MCF 10A (cell line): ENCODE data around the gene ARHGEF16. TPM values are rescaled to one million over a fixed set of nuclear protein-coding genes. Genes with fewer than 3 reads are reported as not detected.

Experiments
- BruUV-seq: library from RNA; stranded (reverse); fragments of 400-500 nt; replicated peaks from 2 replicates; lab custom pipeline; 2021; lab: Mats Ljungman, UMichigan
- CTCF ChIA-PET: fragments of 300-600 bp; sonication (Branson Sonifier 250); formaldehyde crosslinking; extraction: SDS; loops from one replicate; lab custom pipeline; 2021; ENCODE audit warnings: antibody characterized with exemption, inconsistent platforms; lab: Yijun Ruan, JAX
- POLR2A ChIA-PET: fragments of 300-600, 350-650 bp; sonication (Branson Sonifier 250); formaldehyde crosslinking; extraction: SDS; loops from one replicate; lab custom pipeline; 2020; ENCODE audit warnings: antibody characterized with exemption, inconsistent platforms; lab: Yijun Ruan, JAX
- DNase-seq: peaks from one replicate; pipeline ENCODE4 v3.0.0-alpha.2; 2018; ENCODE audit not compliant: unreplicated experiment
- H3K27ac Mint-ChIP-seq: one replicate; pipeline ENCODE4 v1.8.0; 2022; ENCODE audit warnings: mild to moderate bottlenecking, low read depth, mixed read lengths; ENCODE audit not compliant: unreplicated experiment
- H3K27me3 Mint-ChIP-seq: one replicate; pipeline ENCODE4 v1.8.0; 2022; ENCODE audit warnings: mixed read lengths; ENCODE audit not compliant: insufficient read depth, unreplicated experiment
- H3K36me3 Mint-ChIP-seq: one replicate; pipeline ENCODE4 v1.8.0; 2022; ENCODE audit warnings: mild to moderate bottlenecking, moderate library complexity, mixed read lengths; ENCODE audit not compliant: insufficient read depth, unreplicated experiment
- H3K4me1 Mint-ChIP-seq: one replicate; pipeline ENCODE4 v1.8.0; 2022; ENCODE audit warnings: mixed read lengths; ENCODE audit not compliant: insufficient read depth, unreplicated experiment
- H3K4me3 Mint-ChIP-seq: one replicate; pipeline ENCODE4 v1.8.0; 2022; ENCODE audit warnings: mild to moderate bottlenecking, moderate library complexity, mixed read lengths; ENCODE audit not compliant: unreplicated experiment
- H3K9me3 Mint-ChIP-seq: one replicate; pipeline ENCODE4 v1.8.0; 2022; ENCODE audit warnings: mixed read lengths; ENCODE audit not compliant: unreplicated experiment
- CTCF ChIP-seq: fragments of 200-600 bp; IDR thresholded peaks from one replicate; pipeline ENCODE4 v1.8.0; 2022; ENCODE audit warnings: antibody characterized with exemption, mild to moderate bottlenecking; ENCODE audit not compliant: unreplicated experiment
- intact Hi-C: fragments of 100-400 bp; cut with micrococcal nuclease; formaldehyde crosslinking; loops from 2 replicates; pipeline ENCODE4 v1.14.1; 2022
- total RNA-seq: library from RNA; stranded (reverse); gene quantifications from 2 replicates; pipeline ENCODE4 v1.2.3, GENCODE V29; 2022

Gene ARHGEF16
- total RNA-seq, 1 experiment from 2014 or later: 8.6 TPM

DNA sequence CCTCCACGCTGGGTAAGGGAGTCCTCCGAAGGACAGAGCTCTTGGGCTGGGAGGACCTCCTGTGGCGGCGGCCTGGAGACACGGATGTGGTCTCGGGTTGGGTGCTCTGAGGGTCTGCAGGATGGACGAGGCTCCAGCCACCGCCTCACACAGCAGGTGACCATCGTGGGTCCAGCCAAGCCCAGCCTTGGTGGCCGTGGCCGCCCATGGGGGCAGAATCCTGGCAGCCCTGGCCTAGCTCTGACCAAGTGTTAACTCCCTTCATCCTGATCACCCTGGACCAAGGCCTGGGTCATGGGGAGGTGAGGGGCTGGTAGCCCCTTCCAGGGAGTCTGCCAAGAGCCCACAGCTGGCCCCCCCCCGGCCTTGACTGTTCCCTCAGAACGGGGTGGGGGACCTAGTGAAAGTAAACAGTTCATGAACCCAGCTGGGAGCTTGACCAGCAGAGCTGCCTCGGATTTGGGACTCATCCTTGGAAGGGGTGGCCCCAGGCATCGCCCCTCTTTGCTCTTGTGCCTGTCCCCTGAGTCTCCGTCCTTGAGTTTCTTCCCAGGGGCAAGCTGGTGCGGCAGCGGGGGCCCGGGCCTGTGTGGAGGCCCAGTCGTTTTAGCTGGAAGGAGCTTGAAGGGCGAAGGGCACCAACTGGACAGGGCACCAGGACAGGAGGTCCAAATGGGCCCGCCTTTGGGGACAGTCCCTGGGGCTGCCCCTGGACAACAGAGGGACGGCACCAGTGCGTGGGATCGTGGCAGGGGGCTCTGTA is 17.8 kb downstream of the ARHGEF16 start:
- intact Hi-C loops: loop anchor here (1.0 kb wide), 1 partner anchor 19 kb away; no protein-coding TSS in a partner anchor
- Mint-ChIP-seq H3K4me1 (peaks cover 22% of the 10 kb centered on the region), H3K27ac (no peak overlapping the region), H3K9me3 (no peaks in the 10 kb centered on the region), H3K27me3 (no peaks in the 10 kb centered on the region), H3K36me3 (no peaks in the 10 kb centered on the region), H3K4me3 (no peak overlapping the region)
- no peak for DNase-seq
- BruUV-seq: no TSS peak
- CTCF ChIA-PET: interaction anchor here (0.6 to 4.0 kb wide), 12 partner anchors 8 to 1044 kb away, joined by 3 to 53 read pairs (median 4); no protein-coding TSS in a partner anchor
- POLR2A ChIA-PET: interaction anchor here (1.1 to 1.5 kb wide), 5 partner anchors 9 to 960 kb away, joined by 3 to 17 read pairs (median 4); no protein-coding TSS in a partner anchor
- no peak for TF ChIP-seq CTCF

DNA sequence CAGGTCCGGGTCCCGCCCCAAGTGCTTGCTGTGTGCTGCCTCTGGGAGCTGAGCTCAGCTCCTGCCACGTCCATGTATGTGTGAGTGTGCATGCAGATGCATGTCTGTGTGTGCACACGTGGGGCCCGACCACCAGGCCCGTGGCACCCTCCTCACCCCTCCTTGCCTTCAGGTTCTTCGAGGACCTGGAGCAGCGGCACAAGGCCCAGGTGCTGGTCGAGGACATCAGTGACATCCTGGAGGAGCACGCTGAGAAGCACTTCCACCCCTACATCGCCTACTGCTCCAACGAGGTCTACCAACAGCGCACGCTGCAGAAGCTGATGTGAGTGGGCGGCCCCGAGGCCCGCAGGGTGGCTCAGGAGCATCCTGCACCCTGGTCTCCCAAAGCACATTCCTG is 18.4 kb downstream of the ARHGEF16 start:
- ChIA-PET POLR2A (interaction anchor here (0.7 to 1.5 kb wide), 6 partner anchors 9 to 915 kb away, joined by 3 to 17 read pairs (median 3); no protein-coding TSS in a partner anchor), CTCF (interaction anchor here (0.6 to 4.0 kb wide), 9 partner anchors 8 to 274 kb away, joined by 3 to 53 read pairs (median 4); no protein-coding TSS in a partner anchor)
- H3K36me3 Mint-ChIP-seq: no peaks in the 10 kb centered on the region
- intact Hi-C loops: loop anchor here (1.0 kb wide), 1 partner anchor 20 kb away; no protein-coding TSS in a partner anchor
- DNase-seq: no peak
- BruUV-seq: no TSS peak
- H3K4me3 Mint-ChIP-seq: peak overlapping the region; percentile 62
- no peak for TF ChIP-seq CTCF
- peaks cover 22% of the 10 kb centered on the region for H3K4me1 Mint-ChIP-seq
- no peaks in the 10 kb centered on the region for H3K27me3 Mint-ChIP-seq
- H3K9me3 Mint-ChIP-seq: no peaks in the 10 kb centered on the region
- H3K27ac Mint-ChIP-seq: peak overlapping the region; percentile 44

DNA sequence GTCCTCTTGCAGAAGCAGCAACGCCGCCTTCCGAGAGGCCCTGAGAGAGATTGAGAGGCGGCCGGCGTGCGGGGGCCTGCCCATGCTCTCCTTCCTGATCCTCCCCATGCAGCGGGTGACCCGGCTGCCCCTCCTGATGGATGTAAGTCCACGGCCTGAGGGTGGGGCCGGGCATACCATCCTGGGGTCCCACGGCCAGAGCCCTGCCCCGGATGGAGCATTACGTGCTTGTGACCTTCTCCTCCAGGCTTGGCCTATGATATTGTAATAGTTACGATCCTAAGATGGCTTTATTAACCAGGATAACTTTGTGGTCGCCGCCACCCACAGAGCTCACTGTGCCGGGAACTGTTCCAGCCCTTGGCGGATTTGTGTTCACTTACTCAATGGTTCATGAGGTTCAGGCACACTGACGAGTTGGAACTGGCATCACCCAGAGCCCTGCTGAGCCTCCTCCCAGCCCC is 18.9 kb downstream of the ARHGEF16 start:
- Mint-ChIP-seq H3K27ac (peak overlapping the region; percentile 44), H3K9me3 (no peaks in the 10 kb centered on the region), H3K36me3 (peaks cover 4% of the 10 kb centered on the region), H3K4me1 (peaks cover 22% of the 10 kb centered on the region), H3K27me3 (no peaks in the 10 kb centered on the region), H3K4me3 (peak overlapping the region; percentile 62)
- peak; percentile 96 for DNase-seq
- BruUV-seq: no TSS peak
- ChIA-PET POLR2A (interaction anchor here (0.7 to 1.5 kb wide), 7 partner anchors 8 to 916 kb away, joined by 3 to 17 read pairs (median 3); no protein-coding TSS in a partner anchor), CTCF (interaction anchor here (0.6 to 4.0 kb wide), 7 partner anchors 9 to 147 kb away, joined by 3 to 53 read pairs (median 3); no protein-coding TSS in a partner anchor)
- intact Hi-C loops: no loop called here
- no peak for TF ChIP-seq CTCF

- no peak for DNase-seq
- Mint-ChIP-seq H3K4me1 (peaks cover 22% of the 10 kb centered on the region), H3K36me3 (peaks cover 6% of the 10 kb centered on the region), H3K27me3 (no peaks in the 10 kb centered on the region), H3K9me3 (no peaks in the 10 kb centered on the region), H3K27ac (no peak overlapping the region), H3K4me3 (peak overlapping the region; percentile 62)
- intact Hi-C loops: no loop called here
- no TSS peak for BruUV-seq
- ChIA-PET CTCF (interaction anchor here (0.6 to 4.0 kb wide), 7 partner anchors 8 to 147 kb away, joined by 3 to 53 read pairs (median 3); no protein-coding TSS in a partner anchor), POLR2A (interaction anchor here (1.0 to 1.5 kb wide), 4 partner anchors 8 to 888 kb away, joined by 3 to 17 read pairs (median 10); no protein-coding TSS in a partner anchor)
- TF ChIP-seq CTCF: no peak
These were observed 19.6 kb downstream of the ARHGEF16 start for GRCh38 chr1:3474016-3474415.
